Neutrophil (primary cell): ENCODE measurements around the gene C1RL.

Experiments
- H3K27ac ChIP-seq: fragments of 200-600 bp; sonication (generic); 2 replicates; pipeline ENCODE4 v1.5.1; 2016; ENCODE audit warnings: mild to moderate bottlenecking, moderate library complexity
- H3K27me3 ChIP-seq: fragments of 200-600 bp; sonication (generic); 2 replicates; pipeline ENCODE4 v1.6.0; 2016; ENCODE audit warnings: mild to moderate bottlenecking
- H3K36me3 ChIP-seq: fragments of 200-600 bp; sonication (generic); 2 replicates; pipeline ENCODE4 v1.5.1; 2017
- H3K4me1 ChIP-seq, 2 experiments: fragments of 200-600 bp in 1 of 2; sonication (generic) in 1 of 2; 1 replicate in 1 of 2; 2 replicates in 1 of 2; pipeline versions ENCODE4 v1.5.1 to v1.6.1; 2013 to 2016; ENCODE audit warnings: low read depth in 1 of 2, low read length in 1 of 2, mild to moderate bottlenecking in 1 of 2, moderate library complexity in 1 of 2; ENCODE audit not compliant: control insufficient read depth in 1 of 2, insufficient read depth in 1 of 2
- H3K4me3 ChIP-seq, 2 experiments: fragments of 200-600 bp in 1 of 2; sonication (generic) in 1 of 2; 1 replicate in 1 of 2; 2 replicates in 1 of 2; pipeline ENCODE4 v1.5.1; 2013 to 2016; ENCODE audit warnings: low read depth in 1 of 2, low read length in 1 of 2, mild to moderate bottlenecking in 1 of 2, moderate library complexity in 1 of 2
- H3K9me3 ChIP-seq: fragments of 200-600 bp; sonication (generic); 2 replicates; pipeline ENCODE4 v1.5.1; 2016
- CTCF ChIP-seq: fragments of 200-600 bp; sonication (generic); IDR thresholded peaks from 2 replicates; pipeline ENCODE4 v1.5.1; 2016; ENCODE audit warnings: antibody characterized with exemption

C1RL gene

DNA sequence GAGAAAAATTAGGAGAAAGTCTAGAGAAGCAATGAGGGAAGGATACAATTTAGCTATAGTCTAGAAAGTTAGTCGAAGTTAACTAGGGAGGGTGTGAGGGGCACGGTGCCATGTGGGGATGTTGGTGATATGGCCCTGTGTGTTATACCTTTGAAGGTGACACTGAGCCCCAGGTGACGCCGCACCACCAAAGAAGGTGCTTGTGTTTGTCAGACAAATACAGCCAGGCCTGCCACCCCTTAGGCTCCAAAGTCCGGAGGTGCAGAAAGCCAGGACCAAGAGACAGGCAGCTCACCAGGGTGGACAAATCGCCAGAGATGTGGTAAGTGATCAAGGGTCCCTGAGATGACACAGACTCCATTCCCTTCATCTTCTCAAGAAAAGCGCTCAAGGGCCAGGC is 47.4 kb downstream of the C1RL start:
- H3K4me1 ChIP-seq: no peaks in the 10 kb centered on the region
- H3K36me3 ChIP-seq: no peaks in the 10 kb centered on the region
- no peak overlapping the region for H3K27ac ChIP-seq
- no peak overlapping the region for H3K4me3 ChIP-seq
- no peaks in the 10 kb centered on the region for H3K9me3 ChIP-seq
- TF ChIP-seq CTCF: no peak
- peaks cover 14% of the 10 kb centered on the region for H3K27me3 ChIP-seq

GRCh38 chr12:7061138-7061537 is 47.9 kb downstream of the C1RL start:
- no peak for TF ChIP-seq CTCF
- no peak overlapping the region for H3K27ac ChIP-seq
- no peaks in the 10 kb centered on the region for H3K36me3 ChIP-seq
- H3K4me1 ChIP-seq: no peaks in the 10 kb centered on the region
- no peaks in the 10 kb centered on the region for H3K9me3 ChIP-seq
- H3K4me3 ChIP-seq: no peak overlapping the region
- peaks cover 14% of the 10 kb centered on the region for H3K27me3 ChIP-seq

DNA sequence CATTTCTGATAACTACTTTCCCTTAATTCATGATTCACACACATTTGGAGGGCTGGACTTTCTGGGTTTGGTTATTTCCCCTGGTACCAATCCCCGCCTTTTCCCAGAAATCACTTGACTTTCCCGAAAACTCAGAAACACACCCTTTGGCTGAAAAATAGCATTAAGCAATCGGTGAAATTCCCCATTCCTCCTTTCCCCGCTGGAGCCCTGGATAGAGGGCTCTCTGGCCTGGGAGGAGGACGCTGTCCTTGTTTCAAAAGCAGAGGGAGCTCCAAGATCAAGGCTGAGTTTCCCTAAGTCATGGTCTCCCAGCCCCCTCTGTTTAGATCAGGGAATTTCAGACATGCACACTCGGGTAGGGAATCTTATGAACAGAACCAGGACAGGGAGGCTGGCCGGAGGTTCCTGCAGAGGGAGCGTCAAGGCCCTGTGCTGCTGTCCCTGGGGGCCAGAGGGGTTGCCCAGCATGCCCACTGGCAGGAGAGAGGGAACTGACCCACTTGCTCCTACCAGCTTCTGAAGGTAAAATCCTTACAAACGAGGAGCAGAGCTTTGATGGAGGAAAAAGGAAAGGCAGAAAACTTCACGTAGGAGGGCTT is 48.6 kb downstream of the C1RL start, which contains the start of gene C1S:
TSS of gene C1S (plus strand) at position 366 of the 602 bp plus-strand sequence. CDS start 1,195 bp downstream, outside the sequence.
- Histone ChIP-seq H3K36me3 (no peaks in the 10 kb centered on the region), H3K27ac (no peak within 1 kb of the TSS), H3K4me3 (no peak within 1 kb of the TSS), H3K27me3 (peaks cover 14% of the 10 kb centered on the region), H3K4me1 (no peaks in the 10 kb centered on the region), H3K9me3 (no peaks in the 10 kb centered on the region)
- TF ChIP-seq CTCF: no peak

DNA sequence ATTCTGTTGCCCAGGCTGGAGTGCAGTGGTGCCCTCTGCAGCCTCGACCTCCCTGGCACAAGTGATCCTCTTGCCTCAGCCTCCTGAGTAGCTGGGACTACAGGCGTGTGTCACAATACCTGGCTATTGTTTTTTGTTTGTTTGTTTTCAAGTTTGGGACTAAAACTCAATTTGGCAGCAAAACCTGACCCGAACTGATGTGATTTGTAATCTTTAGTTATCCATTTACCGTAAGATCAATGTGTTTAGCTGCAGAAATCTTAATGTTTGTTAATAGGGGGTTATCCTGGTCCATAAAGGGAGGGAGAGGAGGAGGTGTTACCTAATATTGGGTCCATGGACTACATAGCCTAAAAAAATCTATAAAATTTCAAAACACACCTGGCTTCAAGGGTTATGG is 49.2 kb downstream of the C1RL start:
- Histone ChIP-seq H3K4me1 (no peaks in the 10 kb centered on the region), H3K36me3 (no peaks in the 10 kb centered on the region), H3K27ac (no peak overlapping the region), H3K9me3 (no peaks in the 10 kb centered on the region), H3K27me3 (peaks cover 14% of the 10 kb centered on the region), H3K4me3 (no peak overlapping the region)
- no peak for TF ChIP-seq CTCF

DNA sequence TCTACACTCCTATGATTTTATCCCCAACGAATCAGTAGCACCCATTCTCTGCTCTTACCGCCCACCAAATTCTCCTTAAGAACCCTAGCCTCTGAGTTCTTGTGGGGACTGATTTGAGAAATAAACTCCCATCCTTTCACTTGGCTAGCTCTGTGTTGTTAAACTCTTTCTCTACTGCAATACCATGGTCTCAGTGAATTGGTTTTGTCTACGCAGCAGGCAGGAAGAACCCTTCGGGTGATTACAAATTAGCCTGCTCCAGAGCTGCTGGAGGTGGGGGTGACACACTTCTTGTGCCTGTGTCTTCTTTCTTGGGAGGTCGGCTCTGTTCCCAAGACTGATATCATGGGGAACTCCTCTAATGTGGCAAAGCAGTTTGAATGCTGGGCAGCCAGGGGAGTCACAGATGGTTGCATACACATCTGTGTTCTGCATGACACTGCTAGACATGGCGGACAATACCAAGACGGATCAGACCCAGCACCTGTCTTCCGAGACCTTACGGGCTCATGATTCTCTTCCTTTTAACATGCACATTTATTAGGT is 50.1 kb downstream of the C1RL start:
- Histone ChIP-seq H3K4me3 (no peak overlapping the region), H3K36me3 (no peaks in the 10 kb centered on the region), H3K27me3 (peaks cover 14% of the 10 kb centered on the region), H3K27ac (no peak overlapping the region), H3K4me1 (no peaks in the 10 kb centered on the region), H3K9me3 (no peaks in the 10 kb centered on the region)
- TF ChIP-seq CTCF: no peak
